T-helper 17 cell (primary cell): ENCODE results near the gene MARS2. TPM values are rescaled to one million over a fixed set of nuclear protein-coding genes. Genes with fewer than 3 reads are reported as not detected.

Source experiments
- ATAC-seq: fragments of 150-1000 bp; cut with Tn5 transposase; 2 replicates; pipeline ENCODE4 v1.10.0; 2021; ENCODE audit warnings: mild to moderate bottlenecking, moderate library complexity
- DNase-seq, 3 donors: peaks; one replicate each; pipeline versions ENCODE4 v3.0.0 to v3.0.0-alpha.2; 2020 to 2021
- H3K9me3 ChIP-seq: one replicate; pipeline ENCODE4 v1.7.0; 2013; ENCODE audit warnings: low read length, mild to moderate bottlenecking; ENCODE audit not compliant: control insufficient read depth, poor library complexity, severe bottlenecking
- H3K27ac Mint-ChIP-seq: one replicate; pipeline ENCODE4 v1.8.0; 2022; ENCODE audit warnings: mild to moderate bottlenecking, moderate library complexity, mixed read lengths
- H3K27me3 Mint-ChIP-seq: one replicate; pipeline ENCODE4 v1.8.0; 2022; ENCODE audit warnings: mixed read lengths
- H3K36me3 Mint-ChIP-seq: one replicate; pipeline ENCODE4 v1.8.0; 2022; ENCODE audit warnings: low read depth, mixed read lengths
- H3K4me1 Mint-ChIP-seq: one replicate; pipeline ENCODE4 v1.8.0; 2022; ENCODE audit warnings: mild to moderate bottlenecking, mixed read lengths
- H3K4me3 Mint-ChIP-seq: one replicate; pipeline ENCODE4 v1.8.0; 2022; ENCODE audit warnings: mild to moderate bottlenecking, moderate library complexity, mixed read lengths
- total RNA-seq, 4 donors: library from RNA in 2 of 4; stranded (reverse) in 2 of 4; gene quantifications; one replicate each; pipeline ENCODE4 v1.2.3 and lab custom pipeline; 2022 to 2026

Gene MARS2
- total RNA-seq: 10 to 100 TPM in 1 of 2 donors, 1 to 10 TPM in 1; 9.0 to 10.5 TPM
- 18.5 to 31.9 reads per million in 2 donors for total RNA-seq (lab: John Stamatoyannopoulos, UW)

DNA sequence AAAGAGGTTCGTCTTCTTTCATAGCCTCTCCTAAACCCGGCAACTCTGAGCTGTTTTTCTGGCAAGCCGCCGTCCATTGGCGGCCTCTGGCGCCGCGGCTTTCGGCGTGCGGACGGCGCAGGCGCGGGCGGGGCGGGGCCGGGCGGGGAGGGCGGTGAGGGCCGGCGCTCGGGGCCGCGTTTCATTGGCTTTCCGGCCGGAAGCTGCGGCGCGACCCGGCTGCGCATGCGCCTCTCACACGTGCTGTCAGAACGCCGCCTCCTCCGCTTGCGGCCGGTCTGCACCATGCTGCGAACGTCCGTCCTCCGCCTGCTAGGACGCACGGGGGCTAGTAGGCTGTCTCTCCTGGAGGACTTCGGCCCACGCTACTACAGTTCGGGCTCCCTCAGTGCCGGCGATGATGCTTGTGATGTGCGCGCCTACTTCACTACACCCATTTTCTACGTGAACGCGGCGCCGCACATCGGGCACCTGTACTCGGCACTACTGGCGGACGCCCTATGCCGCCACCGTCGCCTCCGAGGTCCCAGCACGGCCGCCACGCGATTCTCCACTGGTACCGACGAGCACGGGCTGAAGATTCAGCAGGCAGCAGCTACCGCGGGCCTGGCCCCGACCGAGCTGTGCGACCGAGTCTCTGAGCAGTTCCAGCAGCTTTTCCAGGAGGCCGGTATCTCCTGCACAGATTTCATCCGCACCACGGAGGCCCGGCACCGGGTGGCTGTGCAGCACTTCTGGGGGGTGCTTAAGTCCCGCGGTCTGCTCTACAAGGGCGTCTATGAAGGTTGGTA, at the start of gene MARS2:
Gene MARS2, plus strand, starts transcription at position 249 of the 791 bp plus-strand sequence. Its CDS starts 37 bp downstream, at position 286.
- ATAC-seq (peak; percentile 86), DNase-seq (peak; percentile 88 to 95 (median 93))
- peak within 1 kb of the TSS; percentile 96 for H3K4me3 Mint-ChIP-seq
- H3K4me1 Mint-ChIP-seq: peaks cover 42% of the 10 kb centered on the region
- peak within 1 kb of the TSS; percentile 97 for H3K27ac Mint-ChIP-seq
- H3K27me3 Mint-ChIP-seq: peaks cover 5% of the 10 kb centered on the region
- H3K9me3 ChIP-seq: no peaks in the 10 kb centered on the region
- H3K36me3 Mint-ChIP-seq: peaks cover 8% of the 10 kb centered on the region

DNA sequence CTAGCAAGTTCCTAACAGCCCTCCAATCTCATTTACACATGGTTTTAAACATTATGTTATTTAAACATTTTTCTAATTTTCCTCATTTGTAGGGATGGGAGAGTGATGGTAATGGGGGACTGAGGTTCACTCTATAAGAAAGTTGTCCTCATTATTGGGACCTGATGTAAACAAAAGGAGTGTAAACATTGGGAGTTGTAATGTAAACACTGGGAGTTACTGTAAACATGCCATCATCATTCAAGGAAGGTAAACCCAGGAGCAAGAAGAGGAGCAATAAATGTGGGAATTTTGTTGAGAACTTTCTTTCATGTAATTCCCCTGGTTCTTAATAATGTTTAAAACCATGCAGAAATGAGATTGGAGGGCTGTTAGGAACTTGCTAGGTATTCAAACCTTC, 47.6 kb upstream of the MARS2 start:
- no peak for ATAC-seq
- H3K27me3 Mint-ChIP-seq: no peaks in the 10 kb centered on the region
- peaks cover 4% of the 10 kb centered on the region for H3K4me1 Mint-ChIP-seq

DNA sequence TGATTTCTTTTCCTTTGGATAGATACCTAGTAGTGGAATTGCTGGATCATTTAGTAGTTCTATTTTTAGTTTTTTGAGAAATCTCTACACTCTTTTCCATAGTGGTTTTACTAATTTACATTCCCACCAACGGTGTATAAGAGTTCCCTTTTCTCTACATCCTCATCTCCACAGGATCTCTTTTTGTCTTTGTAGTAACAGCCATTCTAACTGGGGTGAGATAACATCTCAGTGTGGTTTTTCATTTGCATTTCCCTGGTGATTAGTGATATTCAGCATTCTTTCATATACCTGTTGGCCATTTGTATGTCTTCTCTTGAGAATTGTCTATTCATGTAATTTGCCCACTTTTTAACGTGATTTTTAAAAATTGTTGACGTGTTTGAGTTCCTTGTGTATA, 43.5 kb upstream of the MARS2 start:
- no peaks in the 10 kb centered on the region for H3K36me3 Mint-ChIP-seq
- no peak overlapping the region for H3K4me3 Mint-ChIP-seq
- H3K9me3 ChIP-seq: peaks cover 3% of the 10 kb centered on the region
- no peak for DNase-seq
- no peaks in the 10 kb centered on the region for H3K27me3 Mint-ChIP-seq
- peaks cover 4% of the 10 kb centered on the region for H3K4me1 Mint-ChIP-seq
- H3K27ac Mint-ChIP-seq: no peak overlapping the region
- ATAC-seq: no peak

More for the DNA sequence above, 47.6 kb upstream of the MARS2 start:
- Mint-ChIP-seq H3K27ac (no peak overlapping the region), H3K36me3 (no peaks in the 10 kb centered on the region), H3K4me3 (no peak overlapping the region)
- no peak for DNase-seq
- no peaks in the 10 kb centered on the region for H3K9me3 ChIP-seq

DNA sequence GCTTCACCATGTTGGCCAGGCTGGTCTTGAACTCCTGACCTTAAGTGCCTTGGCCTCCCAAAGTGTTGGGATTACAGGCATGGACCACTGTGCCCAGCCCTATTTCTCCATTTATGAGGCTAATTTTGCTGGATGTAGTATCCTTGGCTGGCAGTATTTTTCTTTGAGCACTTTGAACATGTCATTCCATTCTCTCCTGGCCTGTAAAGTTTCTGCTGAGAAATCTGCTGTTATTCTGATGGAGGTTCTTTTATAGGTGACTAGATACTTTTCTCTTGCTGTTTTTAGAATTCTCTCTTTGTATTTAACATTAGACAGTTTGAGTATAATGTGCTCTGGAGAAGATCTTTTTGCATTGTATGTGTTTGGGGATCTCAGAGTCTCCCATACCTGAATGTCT, 38.9 kb upstream of the MARS2 start:
- Mint-ChIP-seq H3K4me1 (peaks cover 4% of the 10 kb centered on the region), H3K27ac (no peak overlapping the region), H3K4me3 (no peak overlapping the region), H3K36me3 (no peaks in the 10 kb centered on the region), H3K27me3 (no peaks in the 10 kb centered on the region)
- H3K9me3 ChIP-seq: peaks cover 3% of the 10 kb centered on the region
- ATAC-seq: no peak
- DNase-seq: no peak

DNA sequence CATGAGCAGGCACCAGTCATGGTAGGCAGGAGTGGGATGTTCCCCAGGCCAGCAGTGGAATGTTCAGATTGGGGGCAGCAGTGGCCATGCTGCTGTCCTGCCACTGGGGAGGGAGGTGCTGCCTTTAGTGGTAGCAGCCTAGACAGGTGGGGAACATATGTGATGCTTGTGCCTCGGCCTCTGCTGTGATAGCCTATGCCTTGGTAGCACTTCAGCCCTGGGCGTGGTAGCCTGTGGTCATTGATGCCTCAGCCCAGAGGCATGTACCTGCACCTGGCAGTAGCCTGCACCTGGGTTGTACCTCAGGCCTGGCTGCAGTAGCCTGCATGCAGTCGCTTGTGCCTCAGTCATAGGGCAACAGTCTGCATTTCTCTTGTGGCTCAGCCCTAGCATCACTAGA, 36.9 kb upstream of the MARS2 start:
- DNase-seq (no peak), ATAC-seq (no peak)
- H3K4me3 Mint-ChIP-seq: no peak overlapping the region
- peaks cover 3% of the 10 kb centered on the region for H3K9me3 ChIP-seq
- H3K4me1 Mint-ChIP-seq: peaks cover 2% of the 10 kb centered on the region
- no peak overlapping the region for H3K27ac Mint-ChIP-seq
- peaks cover 12% of the 10 kb centered on the region for H3K27me3 Mint-ChIP-seq
- no peaks in the 10 kb centered on the region for H3K36me3 Mint-ChIP-seq

DNA sequence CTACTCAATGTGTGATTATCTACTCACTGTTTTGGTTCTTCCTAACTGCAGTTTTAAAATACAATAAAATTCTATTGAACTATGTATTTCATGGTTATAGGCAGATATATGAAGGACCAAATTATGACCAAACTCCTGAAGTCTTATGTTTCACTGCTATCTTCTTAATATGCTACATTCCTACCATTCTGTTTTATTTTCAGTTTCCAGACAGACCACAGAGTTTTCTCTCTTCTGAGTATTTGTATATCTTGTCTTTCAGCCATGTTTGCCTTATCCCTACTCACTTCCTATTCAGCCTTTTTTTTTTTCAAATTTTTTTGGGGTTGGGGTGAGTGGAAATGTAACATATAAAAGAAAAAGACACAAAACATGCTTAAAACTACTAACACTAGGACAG, 36.1 kb upstream of the MARS2 start:
- Mint-ChIP-seq H3K27ac (no peak overlapping the region), H3K4me3 (no peak overlapping the region), H3K36me3 (no peaks in the 10 kb centered on the region), H3K4me1 (peaks cover 2% of the 10 kb centered on the region), H3K27me3 (peaks cover 14% of the 10 kb centered on the region)
- DNase-seq: no peak
- H3K9me3 ChIP-seq: peaks cover 3% of the 10 kb centered on the region
- no peak for ATAC-seq

DNA sequence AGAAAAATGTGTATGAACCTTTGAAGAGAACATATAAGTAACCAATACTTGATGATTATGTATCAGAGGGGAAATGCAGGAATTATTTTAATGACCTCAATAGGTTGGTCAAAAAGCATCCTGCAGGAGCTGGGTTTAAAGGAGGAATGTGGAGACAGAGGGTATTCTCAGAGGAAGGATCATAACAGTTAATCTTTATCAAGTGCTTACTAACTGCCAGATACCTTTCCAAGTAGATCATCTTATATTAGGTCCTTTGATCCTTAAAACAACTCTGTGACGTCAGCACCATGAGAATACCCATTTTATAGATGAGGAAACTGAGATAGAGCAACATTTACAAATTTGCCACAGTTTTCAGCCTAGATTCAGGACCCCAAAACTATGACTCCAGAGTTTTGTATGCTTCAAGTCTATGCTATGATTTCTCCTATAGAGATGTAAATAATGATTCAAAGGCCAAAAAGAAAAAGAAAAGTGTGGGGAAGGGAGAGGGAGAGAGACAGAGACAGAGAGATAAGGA, 32.7 kb upstream of the MARS2 start:
- no peaks in the 10 kb centered on the region for H3K9me3 ChIP-seq
- Mint-ChIP-seq H3K27ac (no peak overlapping the region), H3K27me3 (peaks cover 28% of the 10 kb centered on the region), H3K36me3 (no peaks in the 10 kb centered on the region), H3K4me3 (no peak overlapping the region), H3K4me1 (peaks cover 2% of the 10 kb centered on the region)
- no peak for DNase-seq
- ATAC-seq: no peak

DNA sequence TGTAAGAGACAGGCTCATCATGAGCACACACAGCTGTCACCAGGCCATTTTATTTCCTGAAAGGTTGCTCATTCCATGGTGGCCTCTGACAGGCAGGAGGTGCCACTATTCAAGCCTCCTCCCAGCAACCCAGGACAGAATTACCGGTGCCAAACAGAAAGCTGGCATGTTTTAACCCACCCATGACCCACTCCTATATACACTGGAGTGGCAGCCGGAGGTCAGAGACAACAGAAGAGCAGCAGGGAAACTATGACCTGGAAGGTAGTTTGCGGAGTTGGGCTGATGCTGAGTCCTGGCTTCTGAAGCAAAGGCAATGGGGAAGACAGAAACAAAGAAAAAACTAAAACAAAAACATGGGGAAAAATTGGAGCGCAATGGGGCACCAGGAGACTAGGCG, 32.1 kb upstream of the MARS2 start:
- no peak overlapping the region for H3K4me3 Mint-ChIP-seq
- H3K4me1 Mint-ChIP-seq: peaks cover 2% of the 10 kb centered on the region
- no peak for DNase-seq
- H3K9me3 ChIP-seq: no peaks in the 10 kb centered on the region
- H3K27me3 Mint-ChIP-seq: peaks cover 28% of the 10 kb centered on the region
- no peak for ATAC-seq
- H3K36me3 Mint-ChIP-seq: no peaks in the 10 kb centered on the region
- H3K27ac Mint-ChIP-seq: no peak overlapping the region

DNA sequence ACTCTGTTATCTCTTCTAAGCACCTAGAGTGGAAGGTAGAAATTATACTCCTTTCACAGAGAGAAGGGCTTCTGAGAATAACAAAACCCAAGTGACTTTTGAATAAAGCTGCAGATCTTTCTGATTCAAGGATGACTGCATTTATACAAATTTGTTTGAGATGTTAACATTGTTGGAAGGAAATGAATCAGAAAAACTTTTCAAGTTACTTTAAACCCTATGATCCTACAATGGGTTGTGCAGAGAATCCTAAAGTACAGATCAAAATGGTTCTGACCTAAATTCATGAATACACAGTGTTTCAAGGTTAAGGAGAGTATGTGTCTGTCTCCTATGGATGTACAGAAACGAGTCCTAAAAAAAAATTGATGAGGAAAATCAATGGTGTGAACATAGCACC, 31.6 kb upstream of the MARS2 start:
- ATAC-seq: no peak
- Mint-ChIP-seq H3K27ac (no peak overlapping the region), H3K27me3 (peaks cover 28% of the 10 kb centered on the region), H3K36me3 (no peaks in the 10 kb centered on the region), H3K4me1 (peaks cover 2% of the 10 kb centered on the region), H3K4me3 (no peak overlapping the region)
- H3K9me3 ChIP-seq: no peaks in the 10 kb centered on the region
- no peak for DNase-seq

DNA sequence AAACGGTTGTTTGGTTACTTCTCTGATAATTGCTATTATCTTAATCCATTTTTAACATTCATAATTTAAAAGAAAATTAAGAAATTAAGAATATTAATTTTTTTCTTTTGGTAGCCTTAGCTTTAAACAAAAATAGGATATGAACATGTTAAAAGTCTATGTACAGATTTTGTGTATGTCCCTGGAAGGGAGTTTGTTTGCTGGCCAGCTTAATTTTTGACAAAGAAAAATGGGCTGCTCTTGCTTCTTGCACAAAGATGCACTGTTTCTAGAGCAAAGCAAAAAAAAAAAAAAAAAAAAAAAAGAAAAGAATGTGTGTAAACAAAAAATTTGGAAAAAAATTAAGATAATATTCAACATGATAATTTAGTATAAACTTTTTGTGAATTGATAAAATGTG, 31.1 kb upstream of the MARS2 start:
- no peak for DNase-seq
- Mint-ChIP-seq H3K4me3 (no peak overlapping the region), H3K4me1 (peaks cover 2% of the 10 kb centered on the region), H3K27me3 (peaks cover 28% of the 10 kb centered on the region), H3K27ac (no peak overlapping the region), H3K36me3 (no peaks in the 10 kb centered on the region)
- no peak for ATAC-seq
- H3K9me3 ChIP-seq: no peaks in the 10 kb centered on the region

DNA sequence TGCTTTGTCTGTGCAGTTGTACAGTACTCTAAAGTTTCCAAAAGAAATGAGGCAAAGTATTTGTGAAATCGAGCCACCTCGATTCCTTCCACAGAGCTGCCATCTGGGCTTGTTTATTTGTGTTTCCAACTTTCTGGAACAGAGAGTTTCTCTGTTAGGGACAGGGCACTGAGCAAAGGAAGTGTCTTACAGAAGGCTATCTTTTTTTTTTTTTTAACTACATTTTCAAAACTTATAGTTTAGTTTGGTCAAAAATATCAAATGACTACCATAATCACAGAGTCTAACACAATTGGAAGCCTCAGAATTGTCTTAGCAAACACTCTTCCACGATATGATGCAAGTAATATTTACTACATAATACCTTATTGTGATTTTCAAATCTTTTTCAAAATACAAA, 30.6 kb upstream of the MARS2 start:
- Mint-ChIP-seq H3K27ac (no peak overlapping the region), H3K4me1 (peaks cover 2% of the 10 kb centered on the region), H3K36me3 (no peaks in the 10 kb centered on the region), H3K27me3 (peaks cover 28% of the 10 kb centered on the region), H3K4me3 (no peak overlapping the region)
- H3K9me3 ChIP-seq: no peaks in the 10 kb centered on the region
- no peak for ATAC-seq
- DNase-seq: no peak

DNA sequence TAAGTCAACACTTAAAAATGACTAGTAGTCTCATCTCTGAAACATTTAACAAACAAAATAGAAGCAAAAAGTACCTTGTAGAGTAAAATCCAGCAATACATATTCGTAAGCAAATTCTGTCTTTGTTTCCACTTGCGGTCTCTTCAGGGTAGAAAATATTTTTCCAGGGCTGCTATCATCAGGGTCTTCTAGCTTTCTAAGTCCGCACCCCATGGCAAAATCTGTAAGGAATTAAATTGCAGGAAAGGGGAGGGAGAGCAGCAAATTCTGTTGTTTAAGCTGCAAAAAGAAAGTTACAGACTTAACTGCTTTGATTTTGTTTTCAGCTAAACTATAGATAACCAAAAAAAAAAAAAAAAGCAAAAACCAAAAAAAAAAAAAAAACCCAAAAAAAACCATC, 29.9 kb upstream of the MARS2 start, which contains the start of gene RFTN2:
Gene RFTN2, minus strand, starts transcription at position 342 of the 400 bp plus-strand sequence. Its CDS starts 129 bp downstream, at position 213.
- ATAC-seq: no peak
- H3K4me3 Mint-ChIP-seq: no peak within 1 kb of the TSS
- peaks cover 28% of the 10 kb centered on the region for H3K27me3 Mint-ChIP-seq
- H3K27ac Mint-ChIP-seq: no peak within 1 kb of the TSS
- no peaks in the 10 kb centered on the region for H3K36me3 Mint-ChIP-seq
- peaks cover 2% of the 10 kb centered on the region for H3K4me1 Mint-ChIP-seq
- no peak for DNase-seq
- no peaks in the 10 kb centered on the region for H3K9me3 ChIP-seq

DNA sequence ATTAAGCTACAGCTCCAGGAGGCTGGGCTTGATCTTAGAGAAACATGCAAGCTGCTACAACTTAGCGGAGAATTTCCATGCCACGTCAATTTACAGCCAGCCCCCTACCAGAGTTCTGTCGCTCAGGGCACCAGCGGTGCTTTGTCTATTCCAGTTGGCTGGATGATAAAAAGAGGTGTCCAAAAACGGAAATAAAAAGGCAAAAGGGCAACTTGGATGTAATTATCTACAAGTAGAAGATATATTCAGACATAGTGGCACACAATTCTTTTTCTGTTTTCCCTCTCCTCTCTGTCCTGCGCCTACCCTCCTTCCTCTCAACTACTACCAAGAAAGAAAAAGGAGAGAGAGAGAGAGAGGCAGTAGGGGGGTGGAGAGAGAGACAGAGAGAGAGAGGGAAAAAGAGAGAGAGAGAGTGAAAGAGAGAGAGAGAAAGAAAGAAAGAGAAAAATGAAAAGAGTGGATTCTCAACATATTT, 29.4 kb upstream of the MARS2 start:
- no peaks in the 10 kb centered on the region for H3K9me3 ChIP-seq
- peaks cover 28% of the 10 kb centered on the region for H3K27me3 Mint-ChIP-seq
- no peak overlapping the region for H3K27ac Mint-ChIP-seq
- H3K4me1 Mint-ChIP-seq: peaks cover 2% of the 10 kb centered on the region
- no peak overlapping the region for H3K4me3 Mint-ChIP-seq
- DNase-seq (no peak), ATAC-seq (no peak)
- H3K36me3 Mint-ChIP-seq: no peaks in the 10 kb centered on the region
